Psoas muscle (tissue), 8 donors: ENCODE data around the gene FKBP15. TPM values are rescaled to one million over a fixed set of nuclear protein-coding genes. Genes with fewer than 3 reads are reported as not detected.
"Not testable (repeated sequence)": the region's sequence is repeated elsewhere in the genome, so short reads cannot be mapped to it uniquely, and the experiment has no call there.

Experiments
- ATAC-seq, 4 donors: fragments of 200-7000 bp; cut with Tn5 transposase; one replicate each; pipeline ENCODE4 v1.9.1; 2020; ENCODE audit warnings: moderate library complexity in 3 of 4, mild to moderate bottlenecking in 2 of 4
- DNase-seq, 2 donors: peaks; one replicate each; pipeline ENCODE4 v3.0.0-alpha.2; 2020
- H3K27ac ChIP-seq: fragments of 200-600 bp; one replicate; pipeline ENCODE4 v1.8.0; 2022
- H3K27me3 ChIP-seq, 3 donors: fragments of 200-600 bp in 1 of 3; one replicate each; pipeline versions ENCODE4 v1.6.1 to v1.8.0; 2013 to 2022; ENCODE audit warnings: low read length in 2 of 3, mild to moderate bottlenecking in 2 of 3, moderate library complexity in 1 of 3; ENCODE audit not compliant: insufficient read depth in 3 of 3
- H3K36me3 ChIP-seq, 2 donors: fragments of 200-600 bp in 1 of 2; one replicate each; pipeline versions ENCODE4 v1.6.1 to v1.8.0; 2013 to 2022; ENCODE audit warnings: low read depth in 1 of 2, mild to moderate bottlenecking in 1 of 2, moderate library complexity in 1 of 2; ENCODE audit not compliant: insufficient read depth in 1 of 2
- H3K4me1 ChIP-seq: fragments of 200-600 bp; one replicate; pipeline ENCODE4 v1.8.0; 2022
- H3K4me3 ChIP-seq: fragments of 200-600 bp; one replicate; pipeline ENCODE4 v1.8.0; 2022; ENCODE audit warnings: mild to moderate bottlenecking
- H3K9me3 ChIP-seq: fragments of 200-600 bp; one replicate; pipeline ENCODE4 v1.8.0; 2022
- WGBS, 3 donors: extraction: QIAGEN DNeasy Blood & Tissue Kit; methylation state at CpG; one replicate each; pipeline versions ENCODE4 v1.1.6 to v1.1.7; 2013; 5-methylcytosine and 5-hydroxymethylcytosine counted together
- intact Hi-C, 2 donors: fragments of 100-400 bp; cut with DNase I; formaldehyde crosslinking; loops; one replicate each; pipeline versions ENCODE4 v1.11.0 to v1.14.2; 2022
- polyA plus RNA-seq, 3 donors: library from polyadenylated mRNA; stranded (reverse); fragments of 200-250 nt; gene quantifications; one replicate each; pipeline ENCODE4 v1.2.3, GENCODE V29; 2013
- total RNA-seq, 4 donors: library from RNA; stranded (reverse); fragmentation: NEBNext Ultra II Directional in 2 of 4; extraction: Animal tissue kit (Norgen Biotek cat#: 25700) in 2 of 4; gene quantifications; one replicate each; pipeline versions ENCODE4 v1.2.1 to v1.2.4, GENCODE V29; 2021 to 2023
- TF ChIP-seq, protein P1 (sequence below): fragments of 200-600 bp; IDR thresholded peaks from one replicate; pipeline ENCODE4 v1.8.0; 2022; ENCODE audit warnings: antibody characterized with exemption
- donor health status: healthy with polysubstance abuse.
- donor health status: DM: no; HTN: no; CAD: no; lungs with moderate emphysema.
- donor health status: Bipolar disorder and iron deficiency.
- donor health status: healthy.
- donor health status: DM: yes; HTN: yes; CAD: no.
- donor health status: DM: no; HTN: no; CAD: no.
- donor health status: DM: no; HTN: no; CAD: no.
- donor health status: DM: yes; HTN: yes; CAD: no.

FKBP15 gene
- total and polyA plus RNA-seq, 7 donors: 10.5 to 18.4 (median 15.8) TPM

DNA sequence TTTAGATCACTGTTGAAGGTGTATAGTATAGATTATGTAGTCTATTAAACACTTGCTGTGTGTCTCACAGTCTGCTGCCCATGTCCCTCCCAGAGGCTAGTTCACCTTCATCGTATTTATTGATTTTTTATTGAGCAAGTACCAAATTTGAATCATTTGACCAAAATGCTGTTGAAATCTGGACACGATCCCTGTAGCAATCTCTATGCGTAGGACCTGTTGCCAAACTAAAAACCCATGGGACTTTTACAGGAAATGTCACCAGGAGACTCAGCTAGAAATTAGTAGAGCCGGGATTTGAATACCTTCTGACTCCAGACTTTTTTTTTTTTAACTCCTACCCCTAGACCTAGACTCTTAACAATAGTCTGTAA lies 17.8 kb upstream of the FKBP15 start:
- H3K27ac ChIP-seq: no peak overlapping the region
- no peaks in the 10 kb centered on the region for H3K27me3 ChIP-seq
- intact Hi-C loops: no loop called here
- H3K4me1 ChIP-seq: peaks cover 9% of the 10 kb centered on the region
- H3K9me3 ChIP-seq: no peaks in the 10 kb centered on the region
- TF ChIP-seq, protein P1, sequence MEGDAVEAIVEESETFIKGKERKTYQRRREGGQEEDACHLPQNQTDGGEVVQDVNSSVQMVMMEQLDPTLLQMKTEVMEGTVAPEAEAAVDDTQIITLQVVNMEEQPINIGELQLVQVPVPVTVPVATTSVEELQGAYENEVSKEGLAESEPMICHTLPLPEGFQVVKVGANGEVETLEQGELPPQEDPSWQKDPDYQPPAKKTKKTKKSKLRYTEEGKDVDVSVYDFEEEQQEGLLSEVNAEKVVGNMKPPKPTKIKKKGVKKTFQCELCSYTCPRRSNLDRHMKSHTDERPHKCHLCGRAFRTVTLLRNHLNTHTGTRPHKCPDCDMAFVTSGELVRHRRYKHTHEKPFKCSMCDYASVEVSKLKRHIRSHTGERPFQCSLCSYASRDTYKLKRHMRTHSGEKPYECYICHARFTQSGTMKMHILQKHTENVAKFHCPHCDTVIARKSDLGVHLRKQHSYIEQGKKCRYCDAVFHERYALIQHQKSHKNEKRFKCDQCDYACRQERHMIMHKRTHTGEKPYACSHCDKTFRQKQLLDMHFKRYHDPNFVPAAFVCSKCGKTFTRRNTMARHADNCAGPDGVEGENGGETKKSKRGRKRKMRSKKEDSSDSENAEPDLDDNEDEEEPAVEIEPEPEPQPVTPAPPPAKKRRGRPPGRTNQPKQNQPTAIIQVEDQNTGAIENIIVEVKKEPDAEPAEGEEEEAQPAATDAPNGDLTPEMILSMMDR: no peak
- no peaks in the 10 kb centered on the region for H3K36me3 ChIP-seq
- WGBS, 3 donors: 38 to 49% (median 42%) methylated on average over 4 of the region's 4 CpGs
- DNase-seq: no peak
- ATAC-seq: no peak
- H3K4me3 ChIP-seq: no peak overlapping the region

DNA sequence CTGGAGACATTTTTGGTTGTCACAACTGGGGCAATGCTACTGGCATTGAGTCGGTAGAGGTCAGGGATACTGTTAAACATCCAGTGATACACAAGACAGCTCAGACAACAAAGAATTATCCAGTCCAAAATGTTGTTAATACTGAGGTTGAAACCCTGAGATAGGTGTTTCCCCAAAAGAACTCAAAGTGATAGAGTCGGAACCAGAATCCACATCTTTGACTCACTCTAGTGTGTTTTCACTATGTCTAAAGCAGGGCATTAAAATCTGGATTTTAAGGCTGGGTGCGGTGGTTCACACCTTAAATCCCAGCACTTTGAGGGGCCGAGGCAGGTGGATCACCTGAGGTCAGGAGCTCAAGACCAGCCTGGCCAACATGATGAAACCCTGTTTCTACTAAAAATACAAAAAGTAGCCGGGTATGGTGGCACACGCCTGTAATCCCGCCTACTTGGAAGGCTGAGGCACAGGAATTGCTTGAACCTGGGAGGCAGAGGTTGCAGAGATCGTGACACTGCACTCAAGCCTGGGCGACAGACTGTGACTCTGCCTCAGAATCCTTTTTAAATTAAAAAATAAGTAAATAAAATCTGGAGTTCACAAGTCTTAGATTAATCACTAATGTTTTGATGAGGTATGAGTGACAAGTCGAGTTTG lies 17.3 kb upstream of the FKBP15 start:
- ATAC-seq: no peak
- no peaks in the 10 kb centered on the region for H3K36me3 ChIP-seq
- TF ChIP-seq, protein P1: no peak
- H3K27me3 ChIP-seq: no peaks in the 10 kb centered on the region
- H3K4me1 ChIP-seq: peaks cover 9% of the 10 kb centered on the region
- H3K9me3 ChIP-seq: no peaks in the 10 kb centered on the region
- no peak overlapping the region for H3K4me3 ChIP-seq
- no peak overlapping the region for H3K27ac ChIP-seq
- 85 to 92% (median 88%) methylated on average over 10 of the region's 10 CpGs for WGBS, 3 donors
- intact Hi-C loops: no loop called here
- no peak for DNase-seq

DNA sequence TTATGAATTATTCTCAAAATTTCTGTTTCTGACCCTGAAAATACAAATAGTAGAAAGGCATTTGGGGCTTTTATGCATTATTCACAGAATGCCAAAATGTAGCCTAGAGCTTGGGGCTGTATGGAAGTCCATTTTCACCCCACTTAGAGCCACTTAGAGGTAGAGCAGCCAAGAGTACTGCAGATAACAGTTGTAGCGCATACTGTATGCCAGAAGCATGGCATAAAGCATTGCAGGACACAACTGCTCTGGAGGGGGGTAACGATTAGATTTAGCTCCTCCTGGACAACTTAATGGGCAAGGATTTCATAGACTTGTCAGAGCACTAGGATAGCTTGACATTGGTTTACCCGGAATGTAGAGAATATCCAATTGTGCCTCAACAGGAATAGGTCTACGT lies 15.9 kb upstream of the FKBP15 start:
- TF ChIP-seq, protein P1: no peak
- H3K4me3 ChIP-seq: no peak overlapping the region
- 85 to 87% (median 87%) methylated on average over 4 of the region's 4 CpGs for whole genome bisulfite sequencing, 3 donors
- H3K27ac ChIP-seq: no peak overlapping the region
- peaks cover 9% of the 10 kb centered on the region for H3K4me1 ChIP-seq
- DNase-seq (no peak), ATAC-seq (no peak)
- intact Hi-C loops: no loop called here
- H3K36me3 ChIP-seq: no peaks in the 10 kb centered on the region
- H3K9me3 ChIP-seq: no peaks in the 10 kb centered on the region
- H3K27me3 ChIP-seq: no peaks in the 10 kb centered on the region

DNA sequence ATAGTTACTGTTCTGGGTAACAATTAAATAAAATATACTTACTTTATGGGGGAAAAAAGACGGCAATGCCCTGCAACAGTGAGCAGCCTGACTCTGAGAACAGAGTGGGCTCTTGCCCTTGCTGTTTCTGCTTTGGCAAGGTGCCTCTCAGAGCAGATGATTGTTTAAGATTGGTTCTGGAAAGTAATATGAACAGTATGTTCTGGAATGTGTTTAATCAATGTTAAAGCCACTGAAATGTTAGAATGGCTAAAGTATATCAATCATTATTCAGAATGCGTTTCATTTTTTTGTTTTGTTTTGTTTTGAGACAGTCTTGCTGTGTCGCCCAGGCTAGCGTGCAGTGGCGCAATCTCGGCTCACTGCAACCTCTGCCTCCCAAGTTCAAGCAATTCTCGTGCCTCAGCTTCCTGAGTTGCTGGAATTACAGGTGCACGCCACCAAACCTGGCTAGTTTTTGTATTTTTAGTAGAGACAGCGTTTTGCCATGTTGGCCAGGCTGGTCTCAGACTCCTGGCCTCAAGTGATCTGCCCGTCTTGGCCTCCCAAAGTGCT lies 14.7 kb upstream of the FKBP15 start:
- H3K9me3 ChIP-seq, H3K4me1 ChIP-seq, DNase-seq, intact Hi-C loops, H3K27me3 ChIP-seq, H3K4me3 ChIP-seq, H3K27ac ChIP-seq, ATAC-seq, H3K36me3 ChIP-seq: not testable (repeated sequence)
- 89 to 93% (median 93%) methylated on average over 10 of the region's 10 CpGs for WGBS, 3 donors

DNA sequence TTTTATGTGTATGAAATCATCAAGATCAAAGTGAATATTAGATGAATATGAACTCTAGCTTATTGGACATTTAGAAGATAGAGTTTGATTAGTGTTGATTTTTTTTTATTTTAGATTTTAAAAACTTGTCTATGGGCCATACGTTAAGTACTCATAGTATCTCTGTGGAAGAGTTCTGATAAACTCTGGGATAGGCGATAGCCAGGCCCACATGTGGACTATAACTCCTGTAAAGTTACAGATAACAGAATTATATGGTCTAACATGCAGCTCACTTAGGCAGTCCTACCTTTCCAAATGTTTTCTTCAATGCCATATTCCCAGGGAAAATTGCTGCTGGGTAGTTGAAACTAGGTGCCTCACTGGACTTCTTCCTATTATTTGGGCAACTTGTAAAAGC lies 10.6 kb upstream of the FKBP15 start:
- 96 to 98% (median 98%) methylated on average over 2 of the region's 2 CpGs for WGBS, 3 donors
- no peak overlapping the region for H3K4me3 ChIP-seq
- H3K27ac ChIP-seq: no peak overlapping the region
- no peaks in the 10 kb centered on the region for H3K4me1 ChIP-seq
- H3K27me3 ChIP-seq: no peaks in the 10 kb centered on the region
- H3K9me3 ChIP-seq: no peaks in the 10 kb centered on the region
- no peaks in the 10 kb centered on the region for H3K36me3 ChIP-seq
- DNase-seq: no peak
- TF ChIP-seq, protein P1: no peak
- intact Hi-C loops: no loop called here
- ATAC-seq: no peak
